ENCODE data around the gene PYDC2.

Gene PYDC2

DNA sequence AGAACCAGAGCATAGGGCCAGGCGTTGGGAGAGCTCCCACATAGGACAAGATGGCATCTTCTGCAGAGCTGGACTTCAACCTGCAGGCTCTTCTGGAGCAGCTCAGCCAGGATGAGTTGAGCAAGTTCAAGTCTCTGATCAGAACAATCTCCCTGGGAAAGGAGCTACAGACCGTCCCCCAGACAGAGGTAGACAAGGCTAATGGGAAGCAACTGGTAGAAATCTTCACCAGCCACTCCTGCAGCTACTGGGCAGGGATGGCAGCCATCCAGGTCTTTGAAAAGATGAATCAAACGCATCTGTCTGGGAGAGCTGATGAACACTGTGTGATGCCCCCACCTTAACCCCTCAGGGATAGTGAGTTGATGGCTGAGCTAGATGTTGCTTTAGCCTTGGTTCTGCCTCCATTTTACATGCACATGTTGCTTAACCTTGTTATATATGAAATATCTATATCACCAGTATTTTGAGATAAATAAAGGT lies at the start of gene PYDC2:
Gene PYDC2, plus strand, starts transcription at position 51 of the 483 bp plus-strand sequence. Its CDS starts 0 bp downstream, at position 51.
- Histone ChIP-seq H3F3A (ENCODE audit: insufficient read depth, low read length) (no peaks in the 10 kb centered on the region), H3K9me2 (ENCODE audit: low read depth, low read length) (peaks cover 3% of the 10 kb centered on the region; the same call in 1 of the 2 replicates), H3K27ac (ENCODE audit: low read depth, low read length, poor library complexity, severe bottlenecking) (no peak within 1 kb of the TSS), H3K4me1 (ENCODE audit: insufficient read depth, low read length, severe bottlenecking) (no peaks in the 10 kb centered on the region), H3K9me3 (ENCODE audit: low read length) (no peaks in the 10 kb centered on the region), H3K79me2 (ENCODE audit: insufficient read depth, low read length) (no peaks in the 10 kb centered on the region), H3K9ac (ENCODE audit: low read length) (no peak within 1 kb of the TSS), H4K20me1 (ENCODE audit: insufficient read depth, low read length) (no peaks in the 10 kb centered on the region), H3K36me3 (ENCODE audit: insufficient read depth, low read length) (no peaks in the 10 kb centered on the region), H3K27me3 (ENCODE audit: insufficient read depth, low read length) (no peaks in the 10 kb centered on the region), H3K4me2 (ENCODE audit: low read length) (no peak within 1 kb of the TSS), H3K4me3 (ENCODE audit: low read depth, low read length, poor library complexity, severe bottlenecking) (no peak within 1 kb of the TSS), H2AFZ (ENCODE audit: low read length) (no peak within 1 kb of the TSS)
- TF ChIP-seq, protein P1, sequence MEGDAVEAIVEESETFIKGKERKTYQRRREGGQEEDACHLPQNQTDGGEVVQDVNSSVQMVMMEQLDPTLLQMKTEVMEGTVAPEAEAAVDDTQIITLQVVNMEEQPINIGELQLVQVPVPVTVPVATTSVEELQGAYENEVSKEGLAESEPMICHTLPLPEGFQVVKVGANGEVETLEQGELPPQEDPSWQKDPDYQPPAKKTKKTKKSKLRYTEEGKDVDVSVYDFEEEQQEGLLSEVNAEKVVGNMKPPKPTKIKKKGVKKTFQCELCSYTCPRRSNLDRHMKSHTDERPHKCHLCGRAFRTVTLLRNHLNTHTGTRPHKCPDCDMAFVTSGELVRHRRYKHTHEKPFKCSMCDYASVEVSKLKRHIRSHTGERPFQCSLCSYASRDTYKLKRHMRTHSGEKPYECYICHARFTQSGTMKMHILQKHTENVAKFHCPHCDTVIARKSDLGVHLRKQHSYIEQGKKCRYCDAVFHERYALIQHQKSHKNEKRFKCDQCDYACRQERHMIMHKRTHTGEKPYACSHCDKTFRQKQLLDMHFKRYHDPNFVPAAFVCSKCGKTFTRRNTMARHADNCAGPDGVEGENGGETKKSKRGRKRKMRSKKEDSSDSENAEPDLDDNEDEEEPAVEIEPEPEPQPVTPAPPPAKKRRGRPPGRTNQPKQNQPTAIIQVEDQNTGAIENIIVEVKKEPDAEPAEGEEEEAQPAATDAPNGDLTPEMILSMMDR (IDR thresholded peaks at IDR 0.05; ENCODE audit: low read length) = no peak
- TF ChIP-seq EZH2 (IDR thresholded peaks at IDR 0.05; ENCODE audit: borderline replicate concordance, low read length) = no peak

DNA sequence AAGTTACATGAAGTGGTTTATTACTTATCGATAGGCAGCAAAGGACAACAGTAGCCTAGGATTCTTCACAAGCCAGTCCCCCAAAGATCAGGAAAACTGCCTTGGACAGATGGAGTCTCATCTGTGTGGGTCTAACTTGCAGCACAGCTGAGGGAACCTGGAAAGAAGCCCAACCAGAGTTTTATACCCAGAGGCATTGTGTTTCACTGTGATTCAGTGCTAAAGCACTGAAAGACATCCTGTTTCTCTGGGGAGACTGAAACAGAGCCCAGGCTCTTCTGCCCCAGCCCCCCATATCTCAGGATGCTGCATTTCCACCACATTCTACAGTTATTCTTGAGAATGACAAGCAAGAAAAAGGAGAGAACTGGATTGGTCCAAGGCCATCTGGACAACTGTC lies 48.2 kb upstream of the PYDC2 start:
- H3K4me1 ChIP-seq (ENCODE audit: insufficient read depth, low read length, severe bottlenecking) = no peaks in the 10 kb centered on the region

DNA sequence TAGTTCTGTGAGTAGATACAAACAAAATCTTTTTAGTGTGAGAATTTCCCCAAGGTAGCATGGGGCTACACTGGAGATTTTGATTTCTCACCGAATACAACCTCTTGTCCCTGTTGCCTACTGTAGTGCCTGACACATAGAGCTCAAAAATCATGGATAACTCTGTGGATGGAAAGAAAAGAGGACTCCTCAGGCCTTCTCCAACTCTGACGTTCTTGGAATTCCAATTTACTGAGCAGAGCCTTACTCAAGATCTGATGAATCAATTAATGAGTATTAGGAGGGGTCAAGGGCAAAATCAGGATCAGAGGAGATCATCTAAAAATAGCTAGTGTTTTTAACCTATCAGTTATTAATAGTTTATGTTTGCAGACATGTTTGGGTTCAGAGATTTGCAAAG lies 46.7 kb upstream of the PYDC2 start:
- no peak overlapping the region for H3K27ac ChIP-seq (ENCODE audit: low read depth, low read length, poor library complexity, severe bottlenecking)
- H3K4me3 ChIP-seq (ENCODE audit: low read depth, low read length, poor library complexity, severe bottlenecking) = no peak overlapping the region
- H3F3A ChIP-seq (ENCODE audit: insufficient read depth, low read length) = no peaks in the 10 kb centered on the region
- H3K79me2 ChIP-seq (ENCODE audit: insufficient read depth, low read length) = no peaks in the 10 kb centered on the region
- no peaks in the 10 kb centered on the region for H3K4me1 ChIP-seq (ENCODE audit: insufficient read depth, low read length, severe bottlenecking)
- H4K20me1 ChIP-seq (ENCODE audit: insufficient read depth, low read length) = no peaks in the 10 kb centered on the region
- no peak overlapping the region for H3K9ac ChIP-seq (ENCODE audit: low read length)
- no peaks in the 10 kb centered on the region for H3K27me3 ChIP-seq (ENCODE audit: insufficient read depth, low read length)
- TF ChIP-seq EZH2 (IDR thresholded peaks at IDR 0.05; ENCODE audit: borderline replicate concordance, low read length) = no peak
- TF ChIP-seq, protein P1 (IDR thresholded peaks at IDR 0.05; ENCODE audit: low read length) = no peak
- H3K9me2 ChIP-seq (ENCODE audit: low read depth, low read length) = no peaks in the 10 kb centered on the region
- no peak overlapping the region for H2AFZ ChIP-seq (ENCODE audit: low read length)
- no peaks in the 10 kb centered on the region for H3K9me3 ChIP-seq (ENCODE audit: low read length)
- H3K36me3 ChIP-seq (ENCODE audit: insufficient read depth, low read length) = no peaks in the 10 kb centered on the region
- no peak overlapping the region for H3K4me2 ChIP-seq (ENCODE audit: low read length)

More for the DNA sequence above, 48.2 kb upstream of the PYDC2 start:
- Histone ChIP-seq H3F3A (ENCODE audit: insufficient read depth, low read length) (no peaks in the 10 kb centered on the region), H3K79me2 (ENCODE audit: insufficient read depth, low read length) (no peaks in the 10 kb centered on the region), H3K9ac (ENCODE audit: low read length) (no peak overlapping the region), H3K4me3 (ENCODE audit: low read depth, low read length, poor library complexity, severe bottlenecking) (no peak overlapping the region), H3K9me3 (ENCODE audit: low read length) (no peaks in the 10 kb centered on the region), H2AFZ (ENCODE audit: low read length) (no peak overlapping the region), H4K20me1 (ENCODE audit: insufficient read depth, low read length) (no peaks in the 10 kb centered on the region), H3K36me3 (ENCODE audit: insufficient read depth, low read length) (no peaks in the 10 kb centered on the region), H3K27ac (ENCODE audit: low read depth, low read length, poor library complexity, severe bottlenecking) (no peak overlapping the region), H3K4me2 (ENCODE audit: low read length) (no peak overlapping the region), H3K9me2 (ENCODE audit: low read depth, low read length) (no peaks in the 10 kb centered on the region), H3K27me3 (ENCODE audit: insufficient read depth, low read length) (no peaks in the 10 kb centered on the region)
- TF ChIP-seq, protein P1 (IDR thresholded peaks at IDR 0.05; ENCODE audit: low read length) = no peak
- TF ChIP-seq EZH2 (IDR thresholded peaks at IDR 0.05; ENCODE audit: borderline replicate concordance, low read length) = no peak

Data from OCI-LY1 (cell line).